HG02759 (cell line): ENCODE results near the gene ZBTB44.
"Not testable (repeated sequence)": the region's sequence is repeated elsewhere in the genome, so short reads cannot be mapped to it uniquely, and the experiment has no call there.

Experiments used
- ATAC-seq: cut with Tn5 transposase; IDR thresholded peaks from one replicate; pipeline ENCODE4 v1.9.1; 2021; ENCODE audit warnings: mild to moderate bottlenecking, moderate library complexity; ENCODE audit not compliant: unreplicated experiment

Gene ZBTB44

DNA sequence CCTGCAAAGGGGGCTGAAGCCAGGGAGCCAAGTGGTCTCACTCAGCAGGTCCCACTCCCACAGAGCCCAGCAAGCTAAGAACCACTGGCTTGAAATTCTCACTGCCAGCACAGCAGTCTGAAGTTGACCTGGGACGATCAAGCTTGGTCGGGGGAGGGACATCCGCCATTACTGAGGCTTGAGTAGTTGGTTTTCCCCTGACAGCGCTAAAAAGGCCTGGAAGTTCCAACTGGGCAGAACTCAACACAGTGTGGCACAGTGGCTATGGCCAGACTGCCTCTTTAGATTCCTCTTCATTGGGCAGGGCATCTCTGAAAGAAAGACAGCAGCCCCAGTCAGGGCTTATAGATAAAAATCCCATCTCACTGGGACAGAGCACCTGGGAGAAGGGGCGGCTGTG is 64.8 kb downstream of the ZBTB44 start:
- not testable (repeated sequence) for ATAC-seq

DNA sequence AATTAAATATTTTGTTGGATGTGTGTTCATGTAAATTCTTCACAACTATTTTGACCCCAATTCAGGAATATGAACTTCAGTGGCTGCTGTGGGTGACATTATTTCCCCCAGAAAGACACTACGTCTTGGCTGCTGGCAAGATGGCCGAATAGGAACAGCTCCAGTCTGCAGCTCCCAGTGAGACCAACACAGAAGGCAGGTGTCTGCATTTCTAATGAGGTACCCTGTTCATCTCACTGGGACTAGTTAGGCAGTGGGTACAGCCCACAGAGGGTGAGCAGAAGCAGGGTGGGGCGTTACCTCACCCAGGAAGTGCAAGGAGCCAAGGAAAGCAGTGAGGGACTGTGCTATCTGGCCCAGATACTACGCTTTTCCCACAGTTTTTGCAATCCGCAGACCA is 65.3 kb downstream of the ZBTB44 start:
- no peak for ATAC-seq

DNA sequence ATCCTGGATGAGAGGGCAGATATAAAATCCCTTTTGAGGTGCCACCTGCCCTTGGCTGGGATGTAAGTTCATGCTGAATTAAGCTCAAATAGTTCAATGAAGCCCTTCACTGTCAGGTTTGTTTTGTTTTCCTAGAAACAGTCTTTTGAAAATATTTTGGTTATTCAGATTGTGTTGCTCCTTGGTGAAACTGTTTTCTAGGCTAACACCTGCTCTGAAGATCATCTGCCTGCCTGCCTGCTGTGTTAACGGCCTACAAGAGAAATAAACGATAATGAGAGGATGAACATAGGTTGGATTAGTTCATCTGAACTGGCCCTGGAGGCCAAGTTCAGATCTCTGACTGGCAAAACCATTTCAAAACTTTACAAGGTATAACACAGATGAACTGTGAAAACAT is 67.4 kb downstream of the ZBTB44 start:
- ATAC-seq, result no peak

DNA sequence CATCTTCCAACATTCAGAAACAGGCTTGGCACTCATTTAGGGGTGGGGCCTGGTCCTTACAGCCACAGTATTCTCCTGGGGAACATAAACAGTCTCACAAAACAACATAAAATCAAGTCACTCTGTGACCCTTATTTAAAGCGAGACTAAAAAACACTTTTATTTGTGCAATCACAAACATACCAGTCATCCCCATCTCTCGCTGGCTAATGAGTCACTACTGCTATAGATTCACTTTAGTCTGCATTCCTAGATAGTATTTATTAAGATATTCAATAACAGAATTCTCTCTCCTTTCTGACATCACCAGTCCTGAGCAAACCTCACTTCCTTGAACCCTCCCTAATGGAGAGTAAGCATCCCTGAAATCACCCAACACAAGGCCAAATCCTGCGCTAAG is 68.0 kb downstream of the ZBTB44 start:
- no peak for ATAC-seq

- ATAC-seq, result no peak
Measured at GRCh38 chr11:130246270-130246669, 68.4 kb downstream of the ZBTB44 start.

DNA sequence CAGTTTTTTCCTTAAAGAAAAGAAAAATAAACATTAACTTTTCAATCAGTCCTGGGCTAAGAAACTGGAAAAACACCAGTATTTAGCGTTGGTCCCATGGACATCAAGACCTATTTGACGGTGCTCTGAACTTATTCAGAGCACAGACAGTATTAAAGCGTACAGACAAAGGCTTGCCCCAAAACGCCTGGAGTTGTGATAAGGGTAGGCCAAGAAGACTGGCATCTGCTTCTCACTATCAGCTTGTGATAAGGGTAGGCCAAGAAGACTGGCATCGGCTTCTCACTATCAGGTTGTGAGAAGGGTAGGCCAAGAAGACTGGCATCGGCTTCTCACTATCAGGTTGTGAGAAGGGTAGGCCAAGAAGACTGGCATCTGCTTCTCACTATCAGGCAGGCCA is 69.3 kb downstream of the ZBTB44 start:
- ATAC-seq, result not testable (repeated sequence)

DNA sequence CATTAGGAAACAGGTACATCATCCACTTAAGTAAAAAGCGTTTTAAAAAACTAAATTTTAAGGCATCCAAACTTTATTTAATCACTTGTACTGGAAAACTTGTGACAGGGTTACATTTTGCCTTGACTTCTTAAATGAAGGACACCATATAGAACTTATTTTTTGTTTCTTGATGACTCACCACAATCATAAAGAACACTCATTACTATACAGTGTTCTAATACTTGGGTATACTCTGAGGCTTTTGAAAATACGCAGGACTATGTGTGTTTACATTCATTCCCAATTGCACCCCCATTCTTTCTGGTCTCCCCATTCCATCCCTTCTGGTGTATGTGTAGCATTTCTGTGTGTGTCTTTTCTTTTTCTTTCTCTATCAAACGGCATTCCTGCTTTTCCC is 69.9 kb downstream of the ZBTB44 start:
- ATAC-seq, result no peak

- ATAC-seq, result peak; percentile 83
Measured at GRCh38 chr11:130243816-130244215, 70.9 kb downstream of the ZBTB44 start.

DNA sequence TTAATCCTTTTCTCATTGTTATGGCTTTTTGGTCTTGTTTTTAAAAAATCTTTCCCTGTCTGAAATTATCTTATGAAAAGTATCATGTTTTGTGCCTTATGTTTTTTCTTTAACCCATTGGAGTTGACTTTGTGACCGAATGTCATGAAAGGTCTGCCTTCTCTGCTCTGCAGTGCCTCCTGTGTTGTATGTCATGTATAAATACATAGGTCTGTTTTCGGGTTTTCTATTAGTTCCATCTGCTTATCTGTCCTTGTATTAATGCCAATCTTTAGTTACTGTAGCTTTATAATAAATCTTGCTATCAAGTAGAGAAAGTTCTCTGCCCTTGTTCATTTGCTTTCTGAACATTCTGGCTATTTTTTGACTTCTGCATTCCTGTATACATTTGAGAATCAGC is 73.0 kb downstream of the ZBTB44 start:
- no peak for ATAC-seq

GRCh38 chr11:130237282-130238006 is 77.3 kb downstream of the ZBTB44 start:
- ATAC-seq, result no peak

- ATAC-seq, result no peak
Measured at GRCh38 chr11:130234315-130234714, 80.4 kb downstream of the ZBTB44 start.

- not testable (repeated sequence) for ATAC-seq
Measured at GRCh38 chr11:130233888-130234287, 80.8 kb downstream of the ZBTB44 start.

DNA sequence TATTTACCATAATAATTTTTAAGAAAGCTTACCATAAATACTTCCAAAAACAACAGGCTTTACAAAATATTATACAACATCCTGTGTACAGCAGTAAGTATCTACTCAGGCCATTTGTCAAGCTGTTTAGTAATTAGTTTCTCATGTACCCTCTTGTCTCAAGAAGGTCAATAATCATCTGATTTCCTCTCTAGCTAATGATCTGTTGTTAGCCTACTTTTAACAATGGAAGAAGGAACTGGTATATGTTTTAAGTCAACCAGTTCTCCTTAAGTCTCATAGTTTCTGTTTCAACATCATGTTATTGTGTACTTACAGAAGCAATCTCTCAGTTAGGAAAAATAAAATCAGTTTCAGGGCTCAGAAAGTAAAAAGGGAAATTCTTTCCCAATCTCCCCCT is 81.2 kb downstream of the ZBTB44 start:
- not testable (repeated sequence) for ATAC-seq

- no peak for ATAC-seq
Measured at GRCh38 chr11:130227373-130227772, 87.3 kb downstream of the ZBTB44 start.

DNA sequence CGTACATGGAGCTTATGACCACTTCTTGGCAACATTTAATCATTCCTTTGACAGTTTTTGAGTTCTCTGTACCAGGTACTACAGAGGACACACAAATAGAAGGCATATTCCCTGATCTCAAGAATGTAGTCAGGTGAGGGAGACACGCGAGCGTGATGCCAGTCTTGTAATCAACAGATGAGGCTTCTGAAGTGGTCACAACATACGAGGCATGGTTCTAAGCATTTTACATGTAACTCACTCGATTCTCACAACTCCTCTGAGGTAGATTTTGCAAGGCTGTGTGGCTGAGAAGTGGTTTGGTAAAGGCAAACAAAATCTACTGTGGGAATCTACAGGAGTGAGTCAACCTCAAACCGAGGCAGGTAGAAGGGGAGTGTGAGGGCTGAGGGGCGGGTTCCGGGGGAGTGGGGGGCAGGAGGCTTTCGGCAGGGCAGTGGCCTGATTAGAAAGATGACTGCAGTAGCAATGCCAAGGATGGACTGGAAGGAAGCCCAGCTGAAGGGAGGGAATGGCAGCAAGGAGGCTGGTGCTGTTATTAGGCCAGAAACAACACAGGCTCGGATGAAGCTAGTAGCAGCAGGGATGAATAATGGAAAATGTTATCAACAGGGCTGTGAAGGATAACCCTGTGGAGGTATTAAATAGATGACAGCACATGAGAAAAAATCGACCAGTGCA is 91.3 kb downstream of the ZBTB44 start:
- ATAC-seq, result no peak

GRCh38 chr11:130220311-130221035 is 94.2 kb downstream of the ZBTB44 start:
- ATAC-seq, result no peak

DNA sequence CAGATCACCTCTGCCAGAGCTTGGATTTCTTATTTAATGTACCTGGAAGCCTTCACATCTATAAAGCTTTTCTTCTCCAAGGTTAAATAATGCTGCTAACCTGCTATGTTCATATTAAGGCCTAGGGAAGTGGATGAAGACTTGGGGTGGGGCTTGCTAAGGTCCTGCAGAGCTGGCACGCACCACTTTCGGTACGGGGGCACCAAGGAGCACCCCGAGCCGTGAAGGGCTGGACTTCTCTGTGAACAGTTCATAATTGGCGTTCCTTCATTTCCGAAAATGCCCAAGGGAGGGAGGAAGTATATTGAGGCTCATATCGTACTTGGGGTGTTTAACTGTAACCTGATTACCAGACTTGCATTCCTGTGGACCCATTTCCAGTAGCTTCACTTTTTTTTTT is 95.6 kb downstream of the ZBTB44 start:
- no peak for ATAC-seq

- ATAC-seq, result no peak
Measured at GRCh38 chr11:130218501-130219070, 96.1 kb downstream of the ZBTB44 start.

- ATAC-seq, result no peak
Measured at GRCh38 chr11:130217133-130218031, 97.3 kb downstream of the ZBTB44 start.

DNA sequence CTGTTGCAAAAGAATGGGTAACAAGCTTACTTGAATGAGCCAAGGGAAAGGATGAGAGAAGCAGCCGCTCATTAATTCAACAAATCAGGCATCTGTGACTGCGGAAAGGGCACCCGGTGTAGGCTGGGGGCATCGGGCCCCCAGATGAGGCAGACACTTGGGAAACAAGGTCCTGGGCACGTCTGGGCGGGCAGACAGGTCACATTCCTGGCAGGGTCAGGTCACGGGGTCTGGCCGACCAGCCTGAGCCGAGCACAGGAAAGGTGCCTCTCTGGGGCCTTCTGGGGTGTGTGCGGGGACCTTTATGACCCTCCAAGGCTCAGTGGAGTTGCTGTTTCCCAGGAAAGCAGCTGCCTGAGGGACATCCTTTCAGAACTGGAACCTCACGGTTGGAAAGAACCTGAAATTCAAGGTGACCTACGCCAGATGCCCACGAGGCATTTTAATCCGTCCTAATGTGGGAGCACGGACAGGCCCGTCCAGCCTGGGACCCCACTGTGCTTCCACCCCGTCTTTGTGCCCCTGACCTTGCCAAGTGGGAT is 98.1 kb downstream of the ZBTB44 start:
- ATAC-seq, result no peak
